Suprapubic skin (tissue), 4 donors: ENCODE measurements around the gene ACACB. TPM values are rescaled to one million over a fixed set of nuclear protein-coding genes. Genes with fewer than 3 reads are reported as not detected.

ENCODE experiments used
- DNase-seq, 2 donors: peaks; one replicate each; pipeline ENCODE4 v3.0.0-alpha.2; 2019; ENCODE audit warnings: low spot score in 2 of 2
- H3K27ac ChIP-seq: fragments of 200-600 bp; sonication (generic); one replicate; pipeline ENCODE4 v1.5.1; 2019
- H3K27me3 ChIP-seq: fragments of 200-600 bp; sonication (generic); one replicate; pipeline ENCODE4 v1.5.1; 2019
- H3K36me3 ChIP-seq: fragments of 200-600 bp; sonication (generic); one replicate; pipeline ENCODE4 v1.5.1; 2019
- H3K4me1 ChIP-seq: fragments of 200-600 bp; sonication (generic); one replicate; pipeline ENCODE4 v1.5.1; 2019
- H3K4me3 ChIP-seq: fragments of 200-600 bp; sonication (generic); one replicate; pipeline ENCODE4 v1.5.1; 2019; ENCODE audit warnings: mild to moderate bottlenecking
- H3K9me3 ChIP-seq: fragments of 200-600 bp; sonication (generic); one replicate; pipeline ENCODE4 v1.5.1; 2019
- CTCF ChIP-seq, 2 donors: fragments of 200-600 bp in 1 of 2; fragments of 450-650 bp in 1 of 2; sonication (generic) in 1 of 2; IDR thresholded peaks; one replicate each; pipeline ENCODE4 v1.5.1; 2016 to 2019; ENCODE audit warnings: antibody characterized with exemption in 2 of 2, mild to moderate bottlenecking in 1 of 2, moderate library complexity in 1 of 2
- EP300 ChIP-seq: sonication (generic); formaldehyde crosslinking; IDR thresholded peaks from one replicate; pipeline ENCODE4 v1.6.1; 2017; ENCODE audit warnings: antibody characterized with exemption
- POLR2A ChIP-seq, 2 donors: fragments of 450-650 bp; IDR thresholded peaks; one replicate each; pipeline ENCODE4 v1.6.1; 2017; ENCODE audit warnings: antibody characterized with exemption in 2 of 2, mild to moderate bottlenecking in 2 of 2, moderate library complexity in 2 of 2
- POLR2AphosphoS5 ChIP-seq, 3 donors: sonication (generic); formaldehyde crosslinking; IDR thresholded peaks; one replicate each; pipeline ENCODE4 v1.6.1; 2017; ENCODE audit warnings: antibody characterized with exemption in 3 of 3
- WGBS: methylation state at CpG from one replicate; pipeline ENCODE4 v1.1.5; 2018; 5-methylcytosine and 5-hydroxymethylcytosine counted together
- total RNA-seq, 4 donors: library from RNA; depleted of rRNA; stranded (reverse); fragments of >200 nt; gene quantifications; one replicate each; pipeline ENCODE4 v1.1.0, GENCODE V29; 2016

Gene ACACB
- total RNA-seq, 4 donors from 2014 or later, result 19.2 to 90.8 (median 56.9) TPM

DNA sequence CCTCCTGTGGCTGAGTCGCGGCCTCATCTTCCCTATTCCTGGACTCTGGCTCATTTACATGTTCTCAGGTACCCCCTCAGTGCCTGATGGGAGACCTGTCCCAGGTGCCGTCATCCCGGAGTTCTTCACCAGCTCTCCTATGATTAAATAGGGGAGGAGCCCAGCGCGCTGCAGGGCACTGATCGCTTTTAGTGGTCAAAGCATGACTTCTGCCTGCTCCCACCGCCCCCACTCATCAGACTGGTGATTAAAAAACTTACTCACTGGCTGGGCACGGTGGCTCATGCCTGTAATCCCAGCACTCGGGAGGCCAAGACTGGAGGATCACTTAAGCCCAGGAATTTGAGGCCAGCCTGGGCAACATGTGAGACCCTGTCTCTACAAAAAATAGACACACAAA lies 106.8 kb downstream of the ACACB start:
- Histone ChIP-seq H3K27me3 (no peaks in the 10 kb centered on the region), H3K4me1 (no peaks in the 10 kb centered on the region), H3K36me3 (peaks cover 78% of the 10 kb centered on the region), H3K4me3 (no peak overlapping the region), H3K27ac (no peak overlapping the region), H3K9me3 (no peaks in the 10 kb centered on the region)
- no peak for DNase-seq
- TF ChIP-seq CTCF (IDR thresholded peaks at IDR 0.05) (no peak), POLR2AphosphoS5 (IDR thresholded peaks at IDR 0.05) (no peak), POLR2A (IDR thresholded peaks at IDR 0.05) (no peak), EP300 (no peak)
- WGBS, result 94% methylated on average over 10 of the region's 10 CpGs

DNA sequence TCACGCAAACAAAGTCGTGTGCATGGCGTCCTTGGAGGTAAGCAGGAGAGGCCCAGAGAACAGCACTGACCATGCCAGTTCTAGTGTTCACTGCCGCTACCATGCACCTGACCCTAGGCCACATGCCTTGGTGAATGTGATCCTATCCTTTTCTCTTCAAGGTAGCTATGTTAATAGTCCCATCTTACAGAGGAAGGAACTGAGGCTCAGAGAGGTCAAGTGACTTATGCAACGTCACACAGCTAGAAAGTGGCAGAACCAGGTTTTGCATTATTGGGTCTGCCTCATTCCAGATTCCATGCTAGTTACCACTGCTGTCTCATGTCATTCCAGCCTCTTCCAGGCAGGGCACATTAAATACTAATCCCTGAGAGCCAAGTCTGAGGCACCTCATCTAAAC lies 107.5 kb downstream of the ACACB start:
- Histone ChIP-seq H3K27ac (no peak overlapping the region), H3K4me3 (no peak overlapping the region), H3K27me3 (no peaks in the 10 kb centered on the region), H3K36me3 (peaks cover 78% of the 10 kb centered on the region), H3K9me3 (no peaks in the 10 kb centered on the region), H3K4me1 (no peaks in the 10 kb centered on the region)
- TF ChIP-seq POLR2AphosphoS5 (IDR thresholded peaks at IDR 0.05) (no peak), CTCF (IDR thresholded peaks at IDR 0.05) (no peak), EP300 (no peak), POLR2A (IDR thresholded peaks at IDR 0.05) (no peak)
- no peak for DNase-seq
- WGBS, result 97% methylated on average over 5 of the region's 5 CpGs

DNA sequence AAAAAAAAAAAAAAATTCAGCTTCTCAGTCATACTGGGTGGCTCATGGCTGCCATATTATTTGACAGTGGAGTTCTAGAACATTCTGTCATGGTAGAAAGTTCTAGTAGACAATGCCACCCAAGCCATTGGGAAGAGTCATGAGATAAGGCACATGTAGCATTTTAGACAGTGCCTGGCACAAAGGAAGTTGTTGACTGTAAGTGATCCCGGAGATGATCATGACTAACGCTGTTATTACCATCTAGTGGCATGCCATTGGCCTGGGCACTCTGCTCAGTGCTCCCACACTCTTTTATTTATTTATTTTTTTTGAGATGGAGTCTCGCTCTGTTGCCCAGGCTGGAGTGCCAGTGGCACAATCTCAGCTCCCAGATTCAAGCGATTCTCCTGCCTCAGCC lies 112.3 kb downstream of the ACACB start:
- peaks cover 92% of the 10 kb centered on the region for H3K36me3 ChIP-seq
- 97% methylated on average over 4 of the region's 4 CpGs for WGBS

GRCh38 chr12:109230193-109230592 lies 113.8 kb downstream of the ACACB start:
- WGBS, result 63% methylated on average over 2 of the region's 2 CpGs
- peaks cover 91% of the 10 kb centered on the region for H3K36me3 ChIP-seq

More for the DNA sequence above, 112.3 kb downstream of the ACACB start:
- H3K27ac ChIP-seq, result no peak overlapping the region
- H3K9me3 ChIP-seq, result no peaks in the 10 kb centered on the region
- H3K4me3 ChIP-seq, result no peak overlapping the region
- H3K4me1 ChIP-seq, result no peaks in the 10 kb centered on the region
- H3K27me3 ChIP-seq, result no peaks in the 10 kb centered on the region
- TF ChIP-seq EP300 (no peak), CTCF (IDR thresholded peaks at IDR 0.05) (no peak), POLR2A (IDR thresholded peaks at IDR 0.05) (no peak), POLR2AphosphoS5 (IDR thresholded peaks at IDR 0.05) (no peak)
- DNase-seq, result no peak

GRCh38 chr12:109232731-109233130 lies 116.3 kb downstream of the ACACB start:
- Histone ChIP-seq H3K27me3 (no peaks in the 10 kb centered on the region), H3K4me3 (no peak overlapping the region), H3K36me3 (peaks cover 95% of the 10 kb centered on the region), H3K9me3 (no peaks in the 10 kb centered on the region), H3K27ac (no peak overlapping the region), H3K4me1 (no peaks in the 10 kb centered on the region)
- WGBS, result 77% methylated on average over 4 of the region's 7 CpGs
- no peak for DNase-seq
- no peak for TF ChIP-seq POLR2AphosphoS5 (IDR thresholded peaks at IDR 0.05)
- TF ChIP-seq CTCF (IDR thresholded peaks at IDR 0.05), result no peak
- no peak for TF ChIP-seq EP300
- TF ChIP-seq POLR2A (IDR thresholded peaks at IDR 0.05), result no peak

More at GRCh38 chr12:109230193-109230592, 113.8 kb downstream of the ACACB start:
- Histone ChIP-seq H3K4me3 (no peak overlapping the region), H3K4me1 (no peaks in the 10 kb centered on the region), H3K9me3 (no peaks in the 10 kb centered on the region), H3K27me3 (no peaks in the 10 kb centered on the region), H3K27ac (no peak overlapping the region)
- no peak for DNase-seq
- TF ChIP-seq CTCF (IDR thresholded peaks at IDR 0.05) (no peak), POLR2AphosphoS5 (IDR thresholded peaks at IDR 0.05) (no peak), POLR2A (IDR thresholded peaks at IDR 0.05) (no peak), EP300 (no peak)
